ENCODE results near the gene NADK.

Gene NADK

GRCh38 chr1:1815606-1816281, 37.5 kb upstream of the NADK start:
- H3K4me3 ChIP-seq (ENCODE audit: low read depth, low read length): no peak overlapping the region
- DNase-seq (ENCODE audit: low read depth): no peak
- no peak for TF ChIP-seq CTCF (IDR thresholded peaks at IDR 0.05; ENCODE audit: control insufficient read depth, extremely low read depth, insufficient read depth)

DNA sequence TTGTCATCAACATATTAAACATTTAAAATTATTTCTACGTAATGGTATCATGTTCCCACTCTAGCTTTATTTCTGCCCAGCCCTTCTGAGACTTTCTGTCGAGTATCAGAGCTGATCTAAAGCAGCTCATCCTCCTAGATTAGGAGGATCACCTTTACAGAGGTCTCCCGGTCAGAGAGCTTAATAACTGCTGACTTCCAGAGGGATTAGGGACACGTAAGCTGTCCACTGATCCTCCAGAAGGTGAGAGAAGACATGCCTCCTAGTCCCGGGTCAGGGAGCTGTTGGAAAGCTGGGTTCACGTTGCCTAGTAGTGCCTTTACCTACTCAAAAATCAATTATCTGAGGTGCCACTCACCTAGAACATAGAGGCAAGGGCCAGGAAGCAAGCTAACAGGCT, 31.2 kb upstream of the NADK start:
- DNase-seq (ENCODE audit: low read depth): no peak
- TF ChIP-seq CTCF (IDR thresholded peaks at IDR 0.05; ENCODE audit: control insufficient read depth, extremely low read depth, insufficient read depth): no peak

DNA sequence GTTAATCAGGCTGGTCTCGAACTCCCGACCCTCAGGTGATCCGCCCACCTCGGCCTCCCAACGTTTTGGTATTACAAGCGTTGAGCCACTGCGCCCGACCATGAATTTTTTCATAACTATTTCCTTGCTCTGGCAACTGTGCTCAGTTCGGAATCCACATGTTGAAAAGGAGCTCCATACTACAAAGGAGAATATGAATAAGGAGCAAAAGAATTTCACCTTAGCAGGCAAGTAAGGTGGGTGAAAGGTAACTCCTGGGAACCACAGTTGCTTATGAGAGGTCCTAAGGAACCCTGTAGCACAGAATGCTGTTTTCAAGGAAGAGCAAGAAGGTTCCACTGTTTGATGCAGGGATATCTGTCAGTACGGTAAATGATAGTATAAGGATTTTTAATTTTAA, 29.9 kb upstream of the NADK start:
- TF ChIP-seq CTCF (IDR thresholded peaks at IDR 0.05; ENCODE audit: control insufficient read depth, extremely low read depth, insufficient read depth): no peak
- no peak for DNase-seq (ENCODE audit: low read depth)

More for the DNA sequence above, 31.2 kb upstream of the NADK start:
- no peak overlapping the region for H3K4me3 ChIP-seq (ENCODE audit: low read depth, low read length)

DNA sequence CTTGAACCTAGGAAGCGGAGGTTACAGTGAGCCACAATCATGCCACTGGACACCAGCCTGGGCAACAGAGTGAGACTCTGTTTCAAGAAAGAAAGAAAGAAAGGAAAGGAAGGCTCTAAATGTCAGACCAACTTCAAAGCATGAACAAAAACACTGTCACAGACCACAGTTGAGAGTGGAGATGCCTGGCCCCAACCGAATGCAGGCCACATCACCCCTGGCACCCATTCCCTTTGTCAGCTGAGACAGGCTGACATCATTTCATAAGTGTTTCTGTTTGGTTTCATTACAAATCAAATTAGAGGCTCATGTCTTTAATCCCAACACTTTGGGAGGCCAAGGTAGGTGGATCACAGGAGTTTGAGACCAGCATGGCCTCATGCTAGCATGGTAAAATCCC, 28.6 kb upstream of the NADK start:
- no peak for DNase-seq (ENCODE audit: low read depth)
- no peak for TF ChIP-seq CTCF (IDR thresholded peaks at IDR 0.05; ENCODE audit: control insufficient read depth, extremely low read depth, insufficient read depth)
- H3K4me3 ChIP-seq (ENCODE audit: low read depth, low read length): no peak overlapping the region

More for the DNA sequence above, 29.9 kb upstream of the NADK start:
- H3K4me3 ChIP-seq (ENCODE audit: low read depth, low read length): no peak overlapping the region

- no peak for DNase-seq (ENCODE audit: low read depth)
- no peak for TF ChIP-seq CTCF (IDR thresholded peaks at IDR 0.05; ENCODE audit: control insufficient read depth, extremely low read depth, insufficient read depth)
- H3K4me3 ChIP-seq (ENCODE audit: low read depth, low read length): no peak overlapping the region
These were observed 26.0 kb upstream of the NADK start for GRCh38 chr1:1804301-1804700.

DNA sequence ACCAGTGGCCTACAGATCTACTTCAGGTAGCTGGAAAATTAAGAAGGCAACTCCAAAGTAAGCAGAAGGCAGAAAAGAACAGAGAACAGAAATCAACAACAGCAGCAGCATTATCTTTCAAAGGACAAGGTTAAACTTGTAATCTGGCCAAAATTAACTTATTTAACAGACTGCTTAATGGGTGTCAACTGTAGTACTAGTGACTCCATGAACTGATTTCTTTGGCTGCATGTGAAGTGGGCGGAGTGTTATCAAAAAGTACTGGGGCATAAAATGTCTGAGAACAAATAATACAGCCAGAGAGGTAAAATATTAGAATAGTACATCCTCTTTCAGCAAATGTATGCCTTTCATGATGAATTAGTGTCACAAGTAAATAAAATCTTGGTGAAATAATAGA, 24.6 kb upstream of the NADK start:
- DNase-seq (ENCODE audit: low read depth): no peak
- H3K4me3 ChIP-seq (ENCODE audit: low read depth, low read length): no peak overlapping the region
- no peak for TF ChIP-seq CTCF (IDR thresholded peaks at IDR 0.05; ENCODE audit: control insufficient read depth, extremely low read depth, insufficient read depth)

GRCh38 chr1:1799716-1800115, 21.4 kb upstream of the NADK start:
- no peak for DNase-seq (ENCODE audit: low read depth)
- no peak overlapping the region for H3K4me3 ChIP-seq (ENCODE audit: low read depth, low read length)
- no peak for TF ChIP-seq CTCF (IDR thresholded peaks at IDR 0.05; ENCODE audit: control insufficient read depth, extremely low read depth, insufficient read depth)
